A549 (cell line): ENCODE results near the gene JADE3.

ENCODE experiments used
- BHLHE40 ChIP-seq: IDR thresholded peaks from 2 replicates; pipeline ENCODE4 v1.6.1; 2012; ENCODE audit warnings: low read depth, low read length, inconsistent platforms
- CBX2 ChIP-seq: fragments of 200-600 bp; sonication (generic); IDR thresholded peaks from 2 replicates; pipeline ENCODE4 v1.6.1; 2016; ENCODE audit warnings: low read depth, mild to moderate bottlenecking, borderline replicate concordance
- MAZ ChIP-seq: fragments of 150-350 bp; IDR thresholded peaks from 2 replicates; pipeline ENCODE4 v1.6.1; 2014; ENCODE audit warnings: antibody characterized with exemption, low read depth, low read length, borderline replicate concordance
- RFX5 ChIP-seq: fragments of 450-650 bp; IDR thresholded peaks from 2 replicates; pipeline ENCODE4 v1.7.1; 2014; ENCODE audit warnings: antibody characterized with exemption, mild to moderate bottlenecking, moderate library complexity
- SMC3 ChIP-seq: fragments of >200 bp; sonication (Bioruptor Twin); formaldehyde crosslinking; IDR thresholded peaks from 3 replicates; pipeline ENCODE4 v1.6.1; 2018; ENCODE audit warnings: inconsistent platforms
- TF ChIP-seq, protein P1 (sequence below): fragments of >200 bp; sonication (Bioruptor Twin); formaldehyde crosslinking; IDR thresholded peaks from 3 replicates; pipeline ENCODE4 v1.5.1; 2016

DNA sequence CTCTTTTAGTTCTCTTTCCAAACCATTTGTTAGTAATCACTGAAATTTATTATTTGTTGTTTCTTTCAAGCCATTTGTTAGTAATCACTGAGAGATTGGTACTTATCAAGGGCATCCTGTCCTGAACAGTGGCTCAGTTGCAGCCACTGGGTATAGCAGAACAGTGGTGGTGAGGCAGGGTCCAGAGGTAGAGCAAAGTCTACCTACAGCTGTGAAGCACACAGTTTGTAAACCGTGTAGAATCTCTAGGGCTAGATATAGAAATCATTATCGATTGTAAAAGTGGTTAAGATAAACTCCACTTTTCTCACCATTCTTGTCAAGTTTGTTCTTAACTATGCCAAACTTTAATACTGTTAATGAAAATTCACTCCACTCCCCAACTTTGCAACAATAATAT, 4.1 kb downstream of the JADE3 start:
- TF ChIP-seq, protein P1, sequence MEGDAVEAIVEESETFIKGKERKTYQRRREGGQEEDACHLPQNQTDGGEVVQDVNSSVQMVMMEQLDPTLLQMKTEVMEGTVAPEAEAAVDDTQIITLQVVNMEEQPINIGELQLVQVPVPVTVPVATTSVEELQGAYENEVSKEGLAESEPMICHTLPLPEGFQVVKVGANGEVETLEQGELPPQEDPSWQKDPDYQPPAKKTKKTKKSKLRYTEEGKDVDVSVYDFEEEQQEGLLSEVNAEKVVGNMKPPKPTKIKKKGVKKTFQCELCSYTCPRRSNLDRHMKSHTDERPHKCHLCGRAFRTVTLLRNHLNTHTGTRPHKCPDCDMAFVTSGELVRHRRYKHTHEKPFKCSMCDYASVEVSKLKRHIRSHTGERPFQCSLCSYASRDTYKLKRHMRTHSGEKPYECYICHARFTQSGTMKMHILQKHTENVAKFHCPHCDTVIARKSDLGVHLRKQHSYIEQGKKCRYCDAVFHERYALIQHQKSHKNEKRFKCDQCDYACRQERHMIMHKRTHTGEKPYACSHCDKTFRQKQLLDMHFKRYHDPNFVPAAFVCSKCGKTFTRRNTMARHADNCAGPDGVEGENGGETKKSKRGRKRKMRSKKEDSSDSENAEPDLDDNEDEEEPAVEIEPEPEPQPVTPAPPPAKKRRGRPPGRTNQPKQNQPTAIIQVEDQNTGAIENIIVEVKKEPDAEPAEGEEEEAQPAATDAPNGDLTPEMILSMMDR, result no peak
- TF ChIP-seq RFX5, result no peak
- TF ChIP-seq SMC3, result no peak
- no peak for TF ChIP-seq CBX2
- no peak for TF ChIP-seq BHLHE40
- TF ChIP-seq MAZ, result no peak
